ENCODE measurements around the gene GOLGA8T.
"Not testable (repeated sequence)": the region's sequence is repeated elsewhere in the genome, so short reads cannot be mapped to it uniquely, and the experiment has no call there.

GOLGA8T gene

DNA sequence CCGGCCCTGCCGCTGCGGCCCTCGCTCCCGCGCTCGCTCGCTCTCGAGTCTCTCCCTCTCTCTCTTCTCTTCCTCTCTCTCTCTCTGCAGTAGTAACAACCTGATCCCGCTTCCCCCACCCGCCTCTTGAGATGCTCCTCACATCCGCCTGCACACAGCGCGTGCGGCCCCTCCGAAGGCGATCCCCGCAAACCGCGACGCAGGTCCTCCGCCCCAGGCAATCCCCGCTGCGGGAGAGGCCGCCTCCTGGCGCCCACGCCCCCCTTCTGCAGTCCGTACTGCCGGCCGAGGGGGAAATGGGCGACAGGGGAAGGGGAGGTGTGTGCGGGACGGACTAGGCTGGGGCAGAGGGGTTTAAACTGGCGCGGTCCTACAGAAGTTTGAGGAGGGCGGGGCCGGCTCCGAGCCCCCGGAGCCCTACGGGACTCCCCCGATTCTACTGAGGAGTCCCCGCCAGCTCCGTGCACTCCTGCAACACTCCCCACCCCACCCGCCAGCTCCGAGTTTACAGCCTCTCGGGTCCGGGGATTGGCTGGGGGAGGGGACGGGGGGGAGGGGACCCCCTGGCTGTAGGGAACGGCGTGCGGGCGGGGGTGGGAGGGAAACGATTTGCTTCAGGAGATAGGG lies 57.4 kb downstream of the GOLGA8T start:
- DNase-seq (ENCODE audit: low read depth); H3K9me3 ChIP-seq (ENCODE audit: control insufficient read depth, low read length); H3K9ac ChIP-seq (ENCODE audit: low read length); H3K27me3 ChIP-seq (replicated peaks; ENCODE audit: control insufficient read depth, insufficient read depth, low read length); H3K36me3 ChIP-seq (ENCODE audit: control insufficient read depth, insufficient read depth, low read length, severe bottlenecking); H3K4me1 ChIP-seq (ENCODE audit: control insufficient read depth, insufficient read depth, low read length); H3K4me3 ChIP-seq (ENCODE audit: low read length): not testable (repeated sequence)

DNA sequence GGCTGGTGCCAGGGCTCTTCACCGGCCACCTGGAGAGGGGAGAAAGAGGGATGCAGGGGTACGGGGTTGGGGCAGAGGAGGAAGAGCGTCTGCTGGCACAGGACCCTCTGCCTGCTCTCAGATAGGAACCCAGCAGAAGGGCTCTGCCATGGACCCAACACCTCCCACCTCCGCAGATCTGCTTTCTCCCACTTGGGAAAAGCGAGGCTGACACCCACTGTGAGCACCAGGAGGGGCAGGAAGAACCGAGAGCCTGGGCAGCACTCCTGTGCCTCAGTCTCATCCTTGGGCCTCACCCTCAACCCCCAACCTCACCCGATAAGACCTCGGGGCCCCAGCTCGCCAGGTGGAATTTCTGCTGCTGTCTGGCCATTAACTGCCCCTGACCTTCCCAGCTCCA lies 58.0 kb downstream of the GOLGA8T start:
- not testable (repeated sequence) for H3K9ac ChIP-seq (ENCODE audit: low read length); H3K4me1 ChIP-seq (ENCODE audit: control insufficient read depth, insufficient read depth, low read length); H3K36me3 ChIP-seq (ENCODE audit: control insufficient read depth, insufficient read depth, low read length, severe bottlenecking); DNase-seq (ENCODE audit: low read depth); H3K27me3 ChIP-seq (replicated peaks; ENCODE audit: control insufficient read depth, insufficient read depth, low read length); H3K9me3 ChIP-seq (ENCODE audit: control insufficient read depth, low read length); H3K4me3 ChIP-seq (ENCODE audit: low read length)

Data from adipocyte (in vitro differentiated cells).